Measurements from ENCODE around the gene C1GALT1C1L. TPM values are rescaled to one million over a fixed set of nuclear protein-coding genes. Genes with fewer than 3 reads are reported as not detected.

The C1GALT1C1L gene
- total and polyA plus RNA-seq, 2 of the 13 experiments (the other 11 are each of a cell fraction or from before 2014, with no cell fraction given): 1.3 to 2.4 TPM

DNA sequence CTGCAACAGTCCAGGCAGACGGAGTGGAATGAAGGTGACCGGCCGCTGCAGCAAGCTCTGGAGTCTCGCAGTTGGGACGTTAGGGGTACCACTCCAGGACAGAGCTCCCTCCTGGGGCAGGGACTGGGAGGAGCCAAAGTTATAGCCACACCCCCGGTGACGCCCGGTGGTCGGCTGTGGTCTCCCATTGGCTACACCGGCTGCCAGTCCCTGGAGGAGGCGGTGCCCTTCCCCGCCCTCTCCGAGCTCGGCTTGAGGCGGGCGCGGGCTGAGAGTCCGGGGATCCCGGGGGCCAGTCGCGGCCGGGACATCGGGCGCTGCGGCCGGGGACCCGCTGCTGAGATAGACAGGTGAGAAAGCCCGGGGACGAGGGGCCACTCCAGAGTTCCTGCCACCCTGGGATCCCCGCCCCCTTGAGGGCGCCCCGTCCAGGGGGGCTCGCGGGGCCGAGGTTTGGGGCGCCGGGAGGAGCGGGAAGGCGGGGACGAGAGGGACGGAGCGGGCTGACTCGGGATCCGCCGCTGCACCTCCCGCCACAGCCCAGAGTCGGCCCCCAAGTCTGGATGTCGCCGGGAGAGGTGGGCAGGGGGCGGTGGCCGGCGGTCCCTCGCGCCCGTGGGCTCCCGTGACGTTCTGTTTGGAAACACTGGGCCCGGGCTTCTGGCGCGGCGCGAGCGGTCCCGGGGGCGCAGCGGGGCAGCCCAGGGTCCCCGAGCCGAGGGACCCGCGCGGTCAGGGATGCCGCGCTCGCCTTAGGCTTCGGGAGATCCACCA, 39.0 kb downstream of the C1GALT1C1L start, which contains the start of gene PLEKHH2 (continued):
- TF ChIP-seq, protein P1, sequence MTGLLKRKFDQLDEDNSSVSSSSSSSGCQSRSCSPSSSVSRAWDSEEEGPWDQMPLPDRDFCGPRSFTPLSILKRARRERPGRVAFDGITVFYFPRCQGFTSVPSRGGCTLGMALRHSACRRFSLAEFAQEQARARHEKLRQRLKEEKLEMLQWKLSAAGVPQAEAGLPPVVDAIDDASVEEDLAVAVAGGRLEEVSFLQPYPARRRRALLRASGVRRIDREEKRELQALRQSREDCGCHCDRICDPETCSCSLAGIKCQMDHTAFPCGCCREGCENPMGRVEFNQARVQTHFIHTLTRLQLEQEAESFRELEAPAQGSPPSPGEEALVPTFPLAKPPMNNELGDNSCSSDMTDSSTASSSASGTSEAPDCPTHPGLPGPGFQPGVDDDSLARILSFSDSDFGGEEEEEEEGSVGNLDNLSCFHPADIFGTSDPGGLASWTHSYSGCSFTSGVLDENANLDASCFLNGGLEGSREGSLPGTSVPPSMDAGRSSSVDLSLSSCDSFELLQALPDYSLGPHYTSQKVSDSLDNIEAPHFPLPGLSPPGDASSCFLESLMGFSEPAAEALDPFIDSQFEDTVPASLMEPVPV (CRISPR knock-in tag; IDR thresholded peaks at IDR 0.05): no peak
- no peak for TF ChIP-seq ZNF367 (CRISPR knock-in tag; IDR thresholded peaks at IDR 0.05; ENCODE audit: borderline replicate concordance)
- peak; percentile 70; the same call in 1 of the 2 replicates for TF ChIP-seq MEIS1 (CRISPR knock-in tag; IDR thresholded peaks at IDR 0.05; ENCODE audit: borderline replicate concordance)
- no peak; the same call in 1 of the 2 replicates for TF ChIP-seq CBFB (CRISPR knock-in tag; IDR thresholded peaks at IDR 0.05)
- TF ChIP-seq FOXM1 (CRISPR knock-in tag; IDR thresholded peaks at IDR 0.05): no peak
- TF ChIP-seq ZBTB3 (CRISPR knock-in tag; IDR thresholded peaks at IDR 0.05; ENCODE audit: borderline replicate concordance, low read depth): no peak
- TF ChIP-seq IKZF4 (CRISPR knock-in tag; IDR thresholded peaks at IDR 0.05; ENCODE audit: borderline replicate concordance, low read depth, not compliant biosample characterization): no peak
- no peak for TF ChIP-seq REL (CRISPR knock-in tag; conservative IDR thresholded peaks at IDR 0.05)
- peak; percentile 77 for TF ChIP-seq MEIS2 (CRISPR knock-in tag; IDR thresholded peaks at IDR 0.05)
- TF ChIP-seq TEAD2 (CRISPR knock-in tag; IDR thresholded peaks at IDR 0.05): no peak
- TF ChIP-seq, protein P2, sequence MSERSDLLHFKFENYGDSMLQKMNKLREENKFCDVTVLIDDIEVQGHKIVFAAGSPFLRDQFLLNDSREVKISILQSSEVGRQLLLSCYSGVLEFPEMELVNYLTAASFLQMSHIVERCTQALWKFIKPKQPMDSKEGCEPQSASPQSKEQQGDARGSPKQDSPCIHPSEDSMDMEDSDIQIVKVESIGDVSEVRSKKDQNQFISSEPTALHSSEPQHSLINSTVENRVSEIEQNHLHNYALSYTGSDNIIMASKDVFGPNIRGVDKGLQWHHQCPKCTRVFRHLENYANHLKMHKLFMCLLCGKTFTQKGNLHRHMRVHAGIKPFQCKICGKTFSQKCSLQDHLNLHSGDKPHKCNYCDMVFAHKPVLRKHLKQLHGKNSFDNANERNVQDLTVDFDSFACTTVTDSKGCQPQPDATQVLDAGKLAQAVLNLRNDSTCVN (CRISPR knock-in tag; IDR thresholded peaks at IDR 0.05; ENCODE audit: borderline replicate concordance): 0 out of 2 replicates have a peak, but pooled peaks have one; percentile 23
- 0 out of 2 replicates have a peak, but pooled peaks have one; percentile 60 for TF ChIP-seq ZNF430 (CRISPR knock-in tag; IDR thresholded peaks at IDR 0.05)
- no peak for TF ChIP-seq NFIB (CRISPR knock-in tag; IDR thresholded peaks at IDR 0.05; ENCODE audit: borderline replicate concordance)
- 0 out of 2 replicates have a peak, but pooled peaks have one; percentile 26 for TF ChIP-seq KDM5A (IDR thresholded peaks at IDR 0.05; ENCODE audit: borderline replicate concordance, low read length)
- no peak for TF ChIP-seq ZNF883 (CRISPR knock-in tag; IDR thresholded peaks at IDR 0.05; ENCODE audit: not compliant biosample characterization)
- TF ChIP-seq, protein P3, sequence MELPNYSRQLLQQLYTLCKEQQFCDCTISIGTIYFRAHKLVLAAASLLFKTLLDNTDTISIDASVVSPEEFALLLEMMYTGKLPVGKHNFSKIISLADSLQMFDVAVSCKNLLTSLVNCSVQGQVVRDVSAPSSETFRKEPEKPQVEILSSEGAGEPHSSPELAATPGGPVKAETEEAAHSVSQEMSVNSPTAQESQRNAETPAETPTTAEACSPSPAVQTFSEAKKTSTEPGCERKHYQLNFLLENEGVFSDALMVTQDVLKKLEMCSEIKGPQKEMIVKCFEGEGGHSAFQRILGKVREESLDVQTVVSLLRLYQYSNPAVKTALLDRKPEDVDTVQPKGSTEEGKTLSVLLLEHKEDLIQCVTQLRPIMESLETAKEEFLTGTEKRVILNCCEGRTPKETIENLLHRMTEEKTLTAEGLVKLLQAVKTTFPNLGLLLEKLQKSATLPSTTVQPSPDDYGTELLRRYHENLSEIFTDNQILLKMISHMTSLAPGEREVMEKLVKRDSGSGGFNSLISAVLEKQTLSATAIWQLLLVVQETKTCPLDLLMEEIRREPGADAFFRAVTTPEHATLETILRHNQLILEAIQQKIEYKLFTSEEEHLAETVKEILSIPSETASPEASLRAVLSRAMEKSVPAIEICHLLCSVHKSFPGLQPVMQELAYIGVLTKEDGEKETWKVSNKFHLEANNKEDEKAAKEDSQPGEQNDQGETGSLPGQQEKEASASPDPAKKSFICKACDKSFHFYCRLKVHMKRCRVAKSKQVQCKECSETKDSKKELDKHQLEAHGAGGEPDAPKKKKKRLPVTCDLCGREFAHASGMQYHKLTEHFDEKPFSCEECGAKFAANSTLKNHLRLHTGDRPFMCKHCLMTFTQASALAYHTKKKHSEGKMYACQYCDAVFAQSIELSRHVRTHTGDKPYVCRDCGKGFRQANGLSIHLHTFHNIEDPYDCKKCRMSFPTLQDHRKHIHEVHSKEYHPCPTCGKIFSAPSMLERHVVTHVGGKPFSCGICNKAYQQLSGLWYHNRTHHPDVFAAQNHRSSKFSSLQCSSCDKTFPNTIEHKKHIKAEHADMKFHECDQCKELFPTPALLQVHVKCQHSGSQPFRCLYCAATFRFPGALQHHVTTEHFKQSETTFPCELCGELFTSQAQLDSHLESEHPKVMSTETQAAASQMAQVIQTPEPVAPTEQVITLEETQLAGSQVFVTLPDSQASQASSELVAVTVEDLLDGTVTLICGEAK (IDR thresholded peaks at IDR 0.05): no peak
- TF ChIP-seq, protein P3 (CRISPR knock-in tag; IDR thresholded peaks at IDR 0.05): no peak
